Posterior vena cava (tissue), 2 donors: ENCODE measurements around the gene KCNQ1. TPM values are rescaled to one million over a fixed set of nuclear protein-coding genes. Genes with fewer than 3 reads are reported as not detected.

Source experiments
- DNase-seq: peaks from one replicate; pipeline ENCODE4 v3.0.0-alpha.2; 2020; ENCODE audit warnings: low spot score
- intact Hi-C, 2 donors: fragments of 100-400 bp; cut with DNase I; formaldehyde crosslinking; loops; one replicate each; pipeline versions ENCODE4 v1.14.1 to v1.14.2; 2022 to 2023
- total RNA-seq, 2 donors: library from RNA; stranded (reverse); fragmentation: NEBNext Ultra II Directional; extraction: Animal tissue kit (Norgen Biotek cat#: 25700); gene quantifications; one replicate each; pipeline ENCODE4 v1.2.1, GENCODE V29; 2021
- donor health status: DM: yes; HTN: yes; CAD: no.
- donor health status: DM: yes; HTN: yes; CAD: no.

Gene KCNQ1
- total RNA-seq, 2 donors from 2014 or later, result 4.7 to 7.2 TPM

DNA sequence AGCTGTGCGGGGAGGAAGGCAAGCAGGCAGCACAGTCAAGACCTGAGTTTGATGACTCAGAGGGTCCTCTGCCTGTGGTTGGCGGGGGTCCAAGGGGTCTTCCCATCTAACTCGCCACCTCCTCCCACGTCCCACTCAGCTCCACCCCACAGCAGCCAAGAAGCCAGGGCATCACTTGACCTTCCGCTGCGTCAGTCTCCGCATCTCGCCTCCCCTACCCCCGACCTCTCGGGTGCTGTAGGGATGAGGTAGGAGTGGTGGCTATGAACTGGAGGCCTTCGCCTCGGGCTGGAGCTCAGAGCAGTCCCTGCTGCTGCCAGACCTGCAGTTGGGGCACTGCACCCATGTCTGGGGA lies 350.1 kb downstream of the KCNQ1 start:
- intact Hi-C loops, result no loop called here

DNA sequence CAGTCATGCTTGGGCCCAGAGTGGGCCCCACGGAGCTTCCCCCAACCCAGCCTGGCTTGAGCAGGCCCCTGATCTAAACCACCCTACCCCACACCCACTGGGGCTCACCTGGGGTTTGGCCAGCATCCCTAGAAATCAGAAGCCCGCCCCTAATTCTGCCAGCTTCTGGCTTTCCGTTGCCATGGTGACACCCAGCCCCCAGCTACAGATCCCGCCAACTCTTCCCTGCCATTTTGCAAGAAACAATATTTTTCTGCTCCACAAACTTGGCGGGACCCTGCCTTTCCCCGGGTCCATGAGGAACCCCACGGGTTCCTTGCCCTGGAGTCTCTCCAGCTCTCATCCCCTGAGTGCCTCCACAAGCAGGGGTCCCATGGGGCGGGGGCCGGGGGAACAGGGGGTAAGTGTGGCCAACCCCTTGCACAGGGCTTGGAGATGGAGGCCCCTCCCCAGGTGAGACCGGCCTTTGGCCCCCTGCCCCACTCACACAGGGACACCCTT lies 350.7 kb downstream of the KCNQ1 start:
- peak; percentile 62 for DNase-seq
- intact Hi-C loops, result no loop called here

More for the DNA sequence above, 350.1 kb downstream of the KCNQ1 start:
- DNase-seq, result peak; percentile 65

DNA sequence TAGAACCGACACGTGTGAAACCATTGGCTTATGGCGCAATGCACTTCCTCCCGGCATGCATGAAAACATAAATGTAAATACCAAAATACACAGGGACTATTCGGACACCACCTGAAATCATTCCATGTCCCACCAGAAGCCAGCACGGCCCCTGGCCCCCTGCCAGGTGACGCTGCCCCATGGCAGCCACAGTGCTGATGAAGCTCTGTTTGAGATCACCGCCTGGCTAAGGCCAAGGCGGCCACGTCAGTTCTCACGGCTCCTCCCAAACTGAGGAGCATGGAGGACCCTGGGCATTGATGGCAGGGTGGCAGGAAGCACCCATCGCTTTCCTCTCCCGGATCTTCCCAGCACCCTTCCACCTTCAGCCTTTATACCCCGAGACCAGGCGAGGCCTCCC lies 351.3 kb downstream of the KCNQ1 start:
- peak; percentile 67 for DNase-seq
- intact Hi-C loops, result no loop called here

DNA sequence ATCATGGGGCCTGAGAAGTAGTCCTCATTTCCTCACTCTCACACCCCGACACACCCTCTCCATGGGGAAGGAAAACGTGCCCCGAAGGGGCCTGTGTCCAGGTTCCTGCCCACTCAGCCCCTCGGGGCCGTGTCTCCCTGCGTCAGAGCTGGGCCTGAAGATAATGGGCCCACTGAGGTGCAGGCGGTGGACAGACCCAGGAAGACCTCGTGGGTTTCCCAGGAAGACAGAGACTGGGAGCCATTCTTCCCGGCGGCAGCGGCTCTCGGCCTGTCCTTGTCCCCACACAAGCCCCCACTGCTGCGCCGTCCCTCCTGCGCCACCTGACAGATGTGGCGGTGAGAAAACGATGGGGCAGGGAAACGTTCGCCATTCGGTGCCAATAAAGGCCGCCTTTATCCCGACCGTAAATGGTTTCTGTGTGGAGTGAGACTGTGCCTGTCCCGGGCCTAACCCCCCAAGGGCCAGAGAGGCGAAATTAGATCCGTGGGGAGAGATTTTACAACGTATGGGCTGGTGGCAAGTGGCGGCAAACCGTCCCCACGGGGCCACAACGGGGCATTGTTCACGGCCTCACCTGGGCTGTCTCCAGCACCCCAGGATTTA lies 351.8 kb downstream of the KCNQ1 start:
- peak; percentile 69 for DNase-seq
- intact Hi-C loops, result no loop called here

DNA sequence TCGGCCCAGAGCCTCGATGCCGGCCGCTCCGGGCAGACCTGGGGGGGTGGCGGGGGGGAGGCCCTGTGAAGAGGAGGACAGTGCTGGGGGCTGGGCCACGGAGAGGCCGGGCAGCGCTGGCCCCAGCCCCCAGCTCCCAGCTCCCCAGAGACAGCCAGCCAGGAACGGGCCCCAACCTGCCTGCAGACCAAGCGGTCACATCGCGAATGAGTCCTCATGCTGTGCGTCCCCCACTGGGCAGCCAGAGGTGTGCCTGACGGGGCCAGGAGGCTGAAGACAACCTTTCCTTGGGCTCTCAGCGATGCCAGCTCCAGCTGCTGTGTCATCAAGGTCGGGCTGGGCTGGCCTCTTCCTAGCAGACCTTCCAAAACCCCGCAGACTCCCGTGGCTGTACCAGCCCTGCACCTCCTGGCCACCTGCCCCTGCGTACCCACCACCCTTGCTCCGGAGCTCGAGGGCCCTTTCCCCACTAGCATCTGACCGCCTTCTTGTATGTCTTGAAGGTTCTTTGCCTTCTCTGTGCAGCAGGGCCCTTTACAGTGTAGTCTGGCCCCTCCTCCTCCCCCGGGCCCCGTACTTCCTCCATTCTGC lies 352.4 kb downstream of the KCNQ1 start:
- DNase-seq, result peak; percentile 74
- intact Hi-C loops, result no loop called here

DNA sequence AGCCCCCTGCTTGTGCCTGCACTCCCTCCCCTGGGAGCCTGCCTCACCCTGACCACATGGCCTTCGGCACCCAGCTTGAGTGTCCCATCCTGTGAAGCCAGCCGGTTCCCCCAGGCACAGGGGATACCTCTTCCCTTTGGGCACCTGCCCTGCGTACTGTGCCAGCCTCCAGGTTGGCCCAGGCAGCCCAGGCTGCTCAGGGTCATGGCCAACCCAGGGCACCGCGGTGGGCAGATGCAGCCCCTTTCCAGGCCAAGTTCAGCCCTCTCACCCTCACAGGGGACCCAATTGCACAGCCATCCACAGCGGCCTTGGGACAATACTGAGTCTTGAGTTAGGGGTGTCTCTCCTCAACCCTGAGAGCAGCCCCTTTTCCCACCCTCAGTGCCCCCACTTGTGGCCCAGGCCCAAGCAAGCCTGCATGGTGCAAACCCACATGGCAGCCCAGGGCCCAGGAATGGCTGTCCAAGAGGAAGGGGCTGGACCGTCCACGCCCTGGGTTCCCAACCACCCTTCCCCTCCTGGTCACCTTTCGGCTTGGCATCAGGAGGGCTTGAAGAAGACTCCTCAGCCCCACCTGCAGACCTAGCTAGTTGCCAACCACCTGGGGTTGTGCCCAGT lies 353.0 kb downstream of the KCNQ1 start:
- peak; percentile 66 for DNase-seq
- intact Hi-C loops, result no loop called here

DNA sequence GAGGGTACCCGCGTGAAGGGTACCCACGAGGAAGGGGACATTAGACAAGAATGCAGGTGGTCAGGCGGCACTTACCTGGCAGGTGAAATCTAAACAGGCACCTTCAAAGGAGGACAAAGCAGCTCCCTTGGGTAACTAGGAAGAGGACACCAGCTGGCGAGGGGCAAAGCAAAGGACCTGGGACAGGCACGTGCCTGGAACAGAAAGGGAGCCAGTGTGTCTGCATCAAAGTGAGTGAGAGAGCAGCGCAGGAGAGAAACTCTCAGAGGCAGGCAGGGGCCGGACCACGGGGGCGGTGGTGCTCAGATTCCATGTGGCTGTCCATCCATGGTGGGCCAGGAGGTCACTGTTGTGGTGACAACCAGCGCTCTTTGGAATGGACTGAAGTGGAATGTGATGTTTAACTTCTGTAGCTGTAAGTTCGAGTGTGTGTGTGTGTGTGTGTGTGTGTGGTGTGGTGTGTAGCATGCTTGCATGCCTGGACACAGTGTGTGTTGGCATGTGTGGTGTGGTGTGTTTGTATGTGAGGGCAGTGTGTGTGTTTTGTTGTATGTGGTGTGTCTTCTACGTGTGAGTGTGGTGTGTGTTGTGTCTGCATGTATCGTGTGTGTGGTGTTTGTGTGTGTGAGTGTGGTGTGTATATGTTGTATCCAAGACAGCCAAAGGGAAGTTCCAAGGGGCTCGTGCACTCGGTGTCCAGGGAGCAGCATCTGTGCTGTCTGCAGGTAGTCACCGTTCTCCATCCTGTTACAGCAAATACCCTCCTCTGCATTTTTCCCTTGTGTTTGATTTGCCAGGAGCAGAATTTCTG lies 354.3 kb downstream of the KCNQ1 start:
- DNase-seq, result peak; percentile 78
- intact Hi-C loops, result no loop called here

DNA sequence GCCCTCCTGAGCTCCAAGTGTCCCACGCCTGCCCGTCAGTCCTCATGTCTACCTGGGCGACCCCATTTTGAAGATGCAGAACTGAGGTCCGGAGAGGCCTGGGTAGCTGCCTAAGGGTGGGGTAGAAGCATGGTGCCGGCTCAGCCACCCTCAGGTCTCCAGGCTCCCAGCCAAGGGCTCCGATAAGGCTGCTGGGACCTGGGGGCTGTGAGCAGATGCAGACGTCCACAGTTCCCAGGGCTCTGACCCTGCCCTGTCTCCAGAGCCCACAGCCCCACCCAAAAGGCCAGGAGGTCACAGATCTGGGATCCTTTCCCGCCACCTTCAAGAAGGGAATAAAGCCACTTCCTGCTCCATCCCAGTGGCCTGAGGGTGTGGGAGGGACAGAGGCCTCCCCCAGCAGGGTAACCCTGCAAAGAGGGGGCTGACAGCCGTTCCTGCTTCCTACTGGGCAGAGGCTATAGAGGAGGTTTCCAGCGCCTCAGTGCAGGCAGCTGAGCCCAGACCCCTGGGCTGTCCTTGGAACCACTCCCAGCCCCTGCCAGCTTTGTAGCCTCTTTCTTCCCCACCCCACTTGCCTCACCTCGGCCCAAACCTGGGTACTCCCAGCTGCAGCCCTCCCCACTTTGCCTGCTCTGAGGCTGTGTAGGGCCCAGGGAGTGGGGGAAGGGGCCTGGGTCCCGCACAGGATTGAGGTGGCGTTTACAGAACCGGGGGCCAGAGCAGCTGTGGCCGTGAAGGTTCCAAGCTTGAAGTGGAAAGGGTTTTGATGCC lies 355.3 kb downstream of the KCNQ1 start:
- intact Hi-C loops, result no loop called here
- DNase-seq, result peak; percentile 74

DNA sequence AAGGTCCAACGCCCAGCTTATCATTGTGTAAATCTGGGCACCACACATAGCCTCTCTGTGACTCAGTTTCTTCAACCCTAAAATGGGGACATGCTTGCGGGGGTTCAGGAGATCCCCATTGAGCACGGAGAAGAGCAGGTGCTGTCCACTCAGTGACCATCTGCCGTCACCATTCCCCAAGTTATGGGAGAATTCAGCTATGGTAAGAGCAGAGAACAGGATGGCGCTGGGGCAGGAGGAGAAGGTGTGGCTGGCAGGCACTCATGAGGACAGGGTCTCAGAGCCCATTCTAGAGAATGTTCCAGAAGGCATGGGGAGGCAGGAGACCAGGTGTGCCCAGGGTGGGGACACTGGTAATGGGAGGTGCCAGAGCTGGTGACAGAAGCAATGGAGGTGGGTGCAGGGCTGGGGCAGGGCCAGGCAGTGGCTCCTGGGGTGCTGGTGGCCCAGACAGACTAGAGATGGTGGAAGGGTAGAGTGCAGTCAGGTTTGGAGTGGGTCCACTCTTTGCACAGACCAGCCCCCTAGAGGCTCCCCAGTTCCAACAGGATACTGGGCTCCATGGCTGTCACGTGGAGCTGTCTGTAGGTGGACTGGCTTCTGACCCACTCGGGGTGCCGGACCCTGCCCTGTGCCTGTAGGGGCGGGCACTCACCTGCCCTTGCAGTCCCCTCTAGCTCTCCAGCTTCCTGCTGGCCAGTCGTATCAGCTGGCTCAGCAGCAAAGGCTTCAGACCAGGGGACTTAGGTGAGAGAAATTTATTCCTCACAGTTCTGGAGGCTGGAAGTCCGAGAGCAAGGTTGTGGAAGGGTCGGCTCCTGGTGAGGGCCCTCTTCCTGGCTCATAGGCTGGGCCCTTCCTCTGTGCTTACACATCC lies 356.1 kb downstream of the KCNQ1 start:
- intact Hi-C loops, result no loop called here

DNA sequence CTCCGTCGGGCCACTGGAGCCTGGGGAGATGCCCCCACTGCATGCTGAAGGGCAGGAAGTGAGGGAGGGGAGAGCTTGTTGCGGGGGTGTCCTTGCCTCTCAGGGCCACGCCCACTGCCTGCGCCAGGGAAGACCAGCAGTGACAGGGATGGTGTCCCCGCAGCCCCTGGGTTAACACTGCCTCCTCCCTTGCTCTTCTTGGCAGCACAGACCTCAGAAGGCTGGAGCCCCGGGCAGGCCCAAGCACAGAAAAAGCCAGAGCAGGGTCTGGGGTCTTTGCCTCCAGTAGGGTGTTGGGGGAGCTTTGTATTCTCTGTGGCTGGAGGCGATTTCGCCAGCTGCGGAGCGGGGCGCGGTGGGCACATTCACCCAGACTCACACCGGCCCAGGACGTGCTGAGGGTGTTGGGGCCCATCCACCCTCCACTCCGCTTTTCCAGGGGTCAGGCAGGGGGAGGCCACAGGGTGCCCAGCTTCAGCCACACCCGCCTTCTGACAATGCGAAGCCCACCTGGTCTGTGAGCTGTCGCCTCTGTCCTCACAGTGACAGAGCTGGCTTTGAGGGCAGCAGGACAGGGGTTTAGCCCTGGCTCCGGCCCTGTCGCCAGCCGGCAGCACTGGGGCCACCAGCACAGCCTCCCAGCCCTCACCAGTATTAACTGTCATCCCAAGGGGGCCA lies 357.0 kb downstream of the KCNQ1 start:
- intact Hi-C loops, result no loop called here
- peak; percentile 61 for DNase-seq

More for the DNA sequence above, 356.1 kb downstream of the KCNQ1 start:
- DNase-seq, result peak; percentile 57

DNA sequence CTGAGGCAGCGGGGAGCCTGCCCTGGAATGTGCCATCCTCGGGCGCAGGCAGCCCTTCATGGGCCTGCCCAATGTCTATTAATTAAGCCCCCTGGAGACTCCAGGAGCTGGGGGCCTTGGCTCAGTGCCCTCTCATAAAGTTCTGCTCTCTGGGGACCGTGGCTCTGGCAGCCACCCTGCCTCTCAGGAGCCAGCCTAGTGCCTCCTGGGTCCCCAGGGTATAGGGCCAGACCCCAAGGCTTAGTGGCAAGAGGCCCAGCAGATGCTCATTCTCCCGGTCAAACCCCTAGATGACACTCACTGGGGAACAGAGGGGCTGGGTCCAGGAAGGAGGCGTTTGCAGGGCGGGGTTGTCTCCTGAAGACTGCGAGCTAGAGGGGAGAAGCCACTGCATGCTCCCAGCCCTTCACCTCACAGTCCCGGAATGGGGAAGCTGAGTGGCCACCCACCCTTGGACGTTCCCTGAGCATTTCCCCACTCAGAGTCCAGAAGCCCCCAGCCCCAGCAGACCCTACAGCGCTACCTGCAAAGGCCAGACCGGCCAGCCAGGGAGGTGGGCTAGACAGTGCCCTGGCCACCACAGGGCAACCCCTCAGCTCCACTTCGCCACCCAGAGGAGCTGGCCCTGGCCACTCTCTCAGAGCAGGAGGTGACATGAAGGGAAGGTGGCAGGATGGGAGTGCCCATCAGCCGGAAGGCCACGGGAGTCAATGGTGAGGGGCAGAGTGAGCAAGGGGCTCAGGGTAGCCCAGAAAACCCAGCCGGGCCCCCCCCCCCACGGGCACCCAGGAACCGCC lies 357.8 kb downstream of the KCNQ1 start:
- intact Hi-C loops, result no loop called here
- DNase-seq, result peak; percentile 59

DNA sequence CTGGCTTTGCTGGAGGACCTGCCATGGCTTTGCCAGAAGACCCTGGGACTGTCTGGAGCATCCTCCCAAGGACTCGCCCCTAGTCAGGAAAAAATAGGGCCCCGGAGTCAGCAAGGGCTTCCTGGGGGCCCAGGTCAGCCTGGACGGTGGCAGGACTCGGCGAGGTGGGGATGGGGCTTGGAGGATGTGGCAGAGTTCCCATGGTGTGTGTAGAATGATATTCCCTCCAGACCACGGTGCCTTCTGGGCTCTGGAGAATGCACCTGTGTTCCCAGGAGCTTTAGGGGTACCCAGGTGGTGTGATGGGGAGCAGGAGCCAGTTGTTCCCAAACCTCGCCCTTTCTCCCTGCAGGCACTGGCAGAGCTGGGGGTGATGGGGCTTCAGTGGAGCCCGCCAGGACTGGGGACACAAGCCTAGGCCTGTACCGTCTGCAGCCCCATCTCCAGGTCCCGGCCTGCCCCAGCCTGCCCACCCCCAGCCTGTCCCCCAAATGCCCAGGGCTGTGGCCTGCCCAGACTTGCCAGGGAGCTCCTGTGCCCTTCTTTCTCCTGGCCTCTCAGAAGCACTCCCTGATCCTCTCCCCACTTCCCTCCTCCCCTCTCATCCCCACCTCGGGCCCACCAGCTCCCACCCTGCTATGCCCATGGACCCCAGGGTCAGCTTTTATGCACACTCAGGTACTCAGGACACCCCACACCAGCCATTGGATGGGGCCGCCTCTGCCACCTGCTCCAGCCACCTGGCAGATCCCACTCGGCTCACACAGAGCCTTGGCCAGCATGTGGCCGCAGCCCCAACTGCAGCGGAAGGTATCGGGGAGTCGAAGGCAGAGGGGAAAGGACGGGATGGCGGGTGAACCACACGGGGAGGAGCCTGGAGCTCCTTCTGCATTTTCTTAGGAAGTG lies 358.6 kb downstream of the KCNQ1 start:
- peak; percentile 70 for DNase-seq
- intact Hi-C loops, result no loop called here

DNA sequence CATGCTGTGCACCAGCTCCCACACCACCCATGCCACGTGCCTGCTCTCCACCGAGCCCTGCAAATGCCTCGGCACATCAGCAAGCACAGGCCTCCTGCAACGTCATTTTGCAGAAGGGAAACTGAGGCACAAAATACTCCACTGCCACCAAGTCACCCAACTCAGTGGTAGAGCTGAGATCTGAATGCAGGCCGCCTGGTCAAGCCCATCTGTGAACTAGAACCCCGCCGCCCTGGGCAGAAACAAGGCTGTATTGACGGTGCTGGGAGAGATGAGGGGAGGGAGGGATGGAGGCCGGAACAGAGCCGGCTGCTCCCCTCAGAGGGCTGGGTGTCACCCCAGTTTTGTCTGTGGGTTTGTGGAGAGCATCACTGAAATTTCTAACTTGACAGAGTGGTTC lies 359.4 kb downstream of the KCNQ1 start:
- peak; percentile 66 for DNase-seq
- intact Hi-C loops, result no loop called here

DNA sequence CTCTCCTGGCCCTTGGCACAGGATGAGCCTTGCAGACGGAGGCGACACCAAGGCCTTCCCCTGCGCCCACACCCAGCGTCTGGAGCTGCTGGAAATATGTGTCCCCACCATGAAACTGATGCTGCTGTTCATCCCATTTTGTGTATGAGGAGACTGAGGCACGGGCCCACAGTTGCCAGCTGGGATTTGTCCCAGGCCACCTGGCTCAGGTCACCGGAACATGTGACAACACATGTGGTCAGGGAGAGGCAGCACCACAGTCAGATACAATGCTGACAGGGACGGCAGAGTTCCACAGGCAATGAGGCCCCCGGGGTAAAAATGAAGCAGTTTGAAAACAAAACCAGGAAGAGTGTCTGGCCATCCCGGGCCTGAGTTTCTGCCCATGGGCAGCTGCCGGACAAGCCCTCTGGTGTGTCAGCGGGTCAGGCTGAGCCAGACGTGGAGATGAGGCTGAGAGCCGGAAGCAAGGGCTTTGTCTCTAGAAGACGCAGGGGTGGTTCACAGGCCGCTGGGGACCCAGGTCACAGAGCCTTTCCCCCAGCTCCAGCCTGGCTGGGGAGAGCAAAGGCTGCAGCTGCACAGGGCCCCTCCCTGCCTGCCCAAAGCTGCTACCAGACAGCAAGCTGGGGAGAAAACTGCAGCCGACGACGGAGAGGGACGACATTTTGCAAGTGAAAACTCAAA lies 360.0 kb downstream of the KCNQ1 start:
- peak; percentile 77 for DNase-seq
- intact Hi-C loops, result no loop called here

DNA sequence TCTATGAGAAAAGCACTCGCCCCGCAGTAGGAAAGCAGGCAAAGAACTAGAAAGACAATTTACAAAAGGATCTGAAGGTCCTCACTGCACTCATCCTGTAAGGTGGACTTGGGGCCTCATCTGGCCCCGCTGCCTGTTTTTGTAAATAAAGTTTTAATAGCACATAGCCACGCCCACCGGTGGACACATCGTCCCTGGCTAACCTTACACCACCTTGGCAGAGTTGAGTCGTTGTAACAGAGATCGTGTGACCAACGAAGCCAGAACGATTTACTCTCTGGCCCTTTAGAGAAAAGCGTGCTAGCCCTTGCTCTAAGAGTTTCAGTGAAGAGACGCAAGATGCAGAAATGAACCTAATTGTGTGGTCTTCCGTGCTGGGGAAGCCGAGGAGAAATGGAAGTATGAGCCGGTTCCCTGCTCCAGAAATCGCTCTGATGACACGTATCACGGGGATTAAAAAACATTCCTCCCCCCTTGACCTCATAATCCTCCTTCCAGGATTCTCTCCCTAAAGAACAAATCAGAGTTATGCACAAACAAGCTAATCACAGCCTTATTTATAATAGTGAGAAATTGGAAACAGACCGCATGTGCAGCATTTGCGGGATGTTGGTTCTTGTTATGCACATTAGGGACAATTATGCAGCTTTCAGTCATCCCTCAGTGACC lies 360.7 kb downstream of the KCNQ1 start:
- peak; percentile 44 for DNase-seq
- intact Hi-C loops, result no loop called here
